ENCODE measurements around the gene LTBP3.

LTBP3 gene

DNA sequence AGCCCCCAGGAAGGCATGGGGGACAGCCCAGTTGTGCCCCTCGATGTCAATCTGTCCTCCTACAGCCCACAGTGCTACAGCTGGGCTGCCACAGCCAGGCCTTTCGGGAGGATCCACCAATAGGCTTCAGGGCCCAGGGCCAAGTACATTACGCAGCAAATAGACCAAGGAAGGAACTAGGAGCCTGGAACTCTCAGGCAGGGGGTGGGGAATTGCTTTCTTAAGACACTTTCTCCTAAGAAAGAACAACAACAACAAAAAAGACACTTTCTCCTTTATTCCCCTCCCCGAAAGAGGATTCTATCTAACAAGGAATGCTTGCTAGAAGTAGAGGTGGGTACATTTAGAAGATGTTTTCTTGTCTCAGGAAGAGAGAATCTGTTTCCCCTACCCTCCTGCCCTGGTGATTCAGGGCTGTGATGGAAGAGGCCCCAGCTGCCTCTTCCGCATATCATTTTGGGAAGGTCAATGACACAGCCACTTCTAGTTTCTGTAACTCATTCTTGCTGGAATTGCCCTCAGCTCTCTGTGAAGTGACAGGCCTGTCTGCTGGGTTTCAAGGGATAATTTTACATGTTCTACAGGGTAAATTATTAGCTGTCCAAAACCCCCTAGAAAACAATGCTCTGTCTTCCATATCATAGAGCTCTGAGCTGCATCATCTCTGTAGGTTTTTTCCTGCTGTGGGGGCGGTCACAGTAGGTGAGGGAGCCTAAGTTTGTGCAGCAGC, 65.4 kb downstream of the LTBP3 start (continued):
- peak; percentile 26; the same call in 1 of the 2 replicates for TF ChIP-seq ZNF366 (tag by site-specific recombination; conservative IDR thresholded peaks at IDR 0.05)
- TF ChIP-seq, protein P1, sequence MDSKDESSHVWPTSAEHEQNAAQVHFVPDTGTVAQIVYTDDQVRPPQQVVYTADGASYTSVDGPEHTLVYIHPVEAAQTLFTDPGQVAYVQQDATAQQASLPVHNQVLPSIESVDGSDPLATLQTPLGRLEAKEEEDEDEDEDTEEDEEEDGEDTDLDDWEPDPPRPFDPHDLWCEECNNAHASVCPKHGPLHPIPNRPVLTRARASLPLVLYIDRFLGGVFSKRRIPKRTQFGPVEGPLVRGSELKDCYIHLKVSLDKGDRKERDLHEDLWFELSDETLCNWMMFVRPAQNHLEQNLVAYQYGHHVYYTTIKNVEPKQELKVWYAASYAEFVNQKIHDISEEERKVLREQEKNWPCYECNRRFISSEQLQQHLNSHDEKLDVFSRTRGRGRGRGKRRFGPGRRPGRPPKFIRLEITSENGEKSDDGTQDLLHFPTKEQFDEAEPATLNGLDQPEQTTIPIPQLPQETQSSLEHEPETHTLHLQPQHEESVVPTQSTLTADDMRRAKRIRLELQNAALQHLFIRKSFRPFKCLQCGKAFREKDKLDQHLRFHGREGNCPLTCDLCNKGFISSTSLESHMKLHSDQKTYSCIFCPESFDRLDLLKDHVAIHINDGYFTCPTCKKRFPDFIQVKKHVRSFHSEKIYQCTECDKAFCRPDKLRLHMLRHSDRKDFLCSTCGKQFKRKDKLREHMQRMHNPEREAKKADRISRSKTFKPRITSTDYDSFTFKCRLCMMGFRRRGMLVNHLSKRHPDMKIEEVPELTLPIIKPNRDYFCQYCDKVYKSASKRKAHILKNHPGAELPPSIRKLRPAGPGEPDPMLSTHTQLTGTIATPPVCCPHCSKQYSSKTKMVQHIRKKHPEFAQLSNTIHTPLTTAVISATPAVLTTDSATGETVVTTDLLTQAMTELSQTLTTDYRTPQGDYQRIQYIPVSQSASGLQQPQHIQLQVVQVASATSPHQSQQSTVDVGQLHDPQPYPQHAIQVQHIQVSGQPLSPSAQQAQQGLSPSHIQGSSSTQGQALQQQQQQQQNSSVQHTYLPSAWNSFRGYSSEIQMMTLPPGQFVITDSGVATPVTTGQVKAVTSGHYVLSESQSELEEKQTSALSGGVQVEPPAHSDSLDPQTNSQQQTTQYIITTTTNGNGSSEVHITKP (tag by site-specific recombination; IDR thresholded peaks at IDR 0.05) = peak; percentile 99
- TF ChIP-seq, protein P2, sequence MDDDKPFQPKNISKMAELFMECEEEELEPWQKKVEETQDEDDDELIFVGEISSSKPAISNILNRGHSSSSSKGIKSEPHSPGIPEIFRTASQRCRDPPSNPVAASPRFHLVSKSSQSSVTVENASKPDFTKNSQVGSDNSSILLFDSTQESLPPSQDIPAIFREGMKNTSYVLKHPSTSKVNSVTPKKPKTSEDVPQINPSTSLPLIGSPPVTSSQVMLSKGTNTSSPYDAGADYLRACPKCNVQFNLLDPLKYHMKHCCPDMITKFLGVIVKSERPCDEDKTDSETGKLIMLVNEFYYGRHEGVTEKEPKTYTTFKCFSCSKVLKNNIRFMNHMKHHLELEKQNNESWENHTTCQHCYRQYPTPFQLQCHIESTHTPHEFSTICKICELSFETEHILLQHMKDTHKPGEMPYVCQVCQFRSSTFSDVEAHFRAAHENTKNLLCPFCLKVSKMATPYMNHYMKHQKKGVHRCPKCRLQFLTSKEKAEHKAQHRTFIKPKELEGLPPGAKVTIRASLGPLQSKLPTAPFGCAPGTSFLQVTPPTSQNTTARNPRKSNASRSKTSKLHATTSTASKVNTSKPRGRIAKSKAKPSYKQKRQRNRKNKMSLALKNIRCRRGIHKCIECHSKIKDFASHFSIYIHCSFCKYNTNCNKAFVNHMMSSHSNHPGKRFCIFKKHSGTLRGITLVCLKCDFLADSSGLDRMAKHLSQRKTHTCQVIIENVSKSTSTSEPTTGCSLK (tag by site-specific recombination; IDR thresholded peaks at IDR 0.05) = no peak
- TF ChIP-seq PRDM1 (tag by site-specific recombination; IDR thresholded peaks at IDR 0.05) = peak; percentile 84
- no peak for TF ChIP-seq ZNF174 (tag by site-specific recombination; IDR thresholded peaks at IDR 0.05)
- TF ChIP-seq ZNF223 (tag by site-specific recombination; IDR thresholded peaks at IDR 0.05) = no peak
- no peak for TF ChIP-seq ZNF132 (tag by site-specific recombination; IDR thresholded peaks at IDR 0.05; ENCODE audit: borderline replicate concordance)
- no peak for TF ChIP-seq ZFP69B (tag by site-specific recombination; IDR thresholded peaks at IDR 0.05)
- peak; percentile 63; the same call in 1 of the 2 replicates for TF ChIP-seq ZNF76 (tag by site-specific recombination; IDR thresholded peaks at IDR 0.05; ENCODE audit: borderline replicate concordance, low read depth)
- TF ChIP-seq, protein P3, sequence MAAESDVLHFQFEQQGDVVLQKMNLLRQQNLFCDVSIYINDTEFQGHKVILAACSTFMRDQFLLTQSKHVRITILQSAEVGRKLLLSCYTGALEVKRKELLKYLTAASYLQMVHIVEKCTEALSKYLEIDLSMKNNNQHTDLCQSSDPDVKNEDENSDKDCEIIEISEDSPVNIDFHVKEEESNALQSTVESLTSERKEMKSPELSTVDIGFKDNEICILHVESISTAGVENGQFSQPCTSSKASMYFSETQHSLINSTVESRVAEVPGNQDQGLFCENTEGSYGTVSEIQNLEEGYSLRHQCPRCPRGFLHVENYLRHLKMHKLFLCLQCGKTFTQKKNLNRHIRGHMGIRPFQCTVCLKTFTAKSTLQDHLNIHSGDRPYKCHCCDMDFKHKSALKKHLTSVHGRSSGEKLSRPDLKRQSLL (tag by site-specific recombination; IDR thresholded peaks at IDR 0.05) = peak; percentile 87
- TF ChIP-seq ZNF146 (tag by site-specific recombination; IDR thresholded peaks at IDR 0.05) = no peak

DNA sequence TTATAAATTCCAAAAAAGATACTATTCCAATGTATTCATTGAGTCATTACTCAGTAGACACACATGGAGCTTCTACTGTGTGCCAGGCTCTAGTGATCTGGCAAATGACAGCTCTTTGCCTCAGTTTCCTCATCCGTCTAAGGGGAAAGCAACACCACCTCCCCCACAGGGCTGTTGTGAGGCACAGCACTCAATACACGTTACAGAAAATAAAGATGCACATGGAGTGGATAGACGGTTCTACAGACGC, 65.8 kb downstream of the LTBP3 start:
- peak overlapping the region; percentile 62 for H3K27ac ChIP-seq (ENCODE audit: extremely low read depth, low read depth, low read length)
- H3K4me1 ChIP-seq (ENCODE audit: control insufficient read depth, insufficient read depth, low read length) = peaks cover 34% of the 10 kb centered on the region
- H3K9me3 ChIP-seq (ENCODE audit: control insufficient read depth, insufficient read depth, low read depth, low read length) = no peaks in the 10 kb centered on the region
- H3K36me3 ChIP-seq (ENCODE audit: control insufficient read depth in 2 of 2, insufficient read depth in 1 of 2, low read length in 2 of 2) = no peaks in the 10 kb centered on the region
- TF ChIP-seq ZNF350 (tag by site-specific recombination; IDR thresholded peaks at IDR 0.05) (no peak), ZNF302 (tag by site-specific recombination; IDR thresholded peaks at IDR 0.05; ENCODE audit: low read depth) (no peak)
- TF ChIP-seq, protein P4, sequence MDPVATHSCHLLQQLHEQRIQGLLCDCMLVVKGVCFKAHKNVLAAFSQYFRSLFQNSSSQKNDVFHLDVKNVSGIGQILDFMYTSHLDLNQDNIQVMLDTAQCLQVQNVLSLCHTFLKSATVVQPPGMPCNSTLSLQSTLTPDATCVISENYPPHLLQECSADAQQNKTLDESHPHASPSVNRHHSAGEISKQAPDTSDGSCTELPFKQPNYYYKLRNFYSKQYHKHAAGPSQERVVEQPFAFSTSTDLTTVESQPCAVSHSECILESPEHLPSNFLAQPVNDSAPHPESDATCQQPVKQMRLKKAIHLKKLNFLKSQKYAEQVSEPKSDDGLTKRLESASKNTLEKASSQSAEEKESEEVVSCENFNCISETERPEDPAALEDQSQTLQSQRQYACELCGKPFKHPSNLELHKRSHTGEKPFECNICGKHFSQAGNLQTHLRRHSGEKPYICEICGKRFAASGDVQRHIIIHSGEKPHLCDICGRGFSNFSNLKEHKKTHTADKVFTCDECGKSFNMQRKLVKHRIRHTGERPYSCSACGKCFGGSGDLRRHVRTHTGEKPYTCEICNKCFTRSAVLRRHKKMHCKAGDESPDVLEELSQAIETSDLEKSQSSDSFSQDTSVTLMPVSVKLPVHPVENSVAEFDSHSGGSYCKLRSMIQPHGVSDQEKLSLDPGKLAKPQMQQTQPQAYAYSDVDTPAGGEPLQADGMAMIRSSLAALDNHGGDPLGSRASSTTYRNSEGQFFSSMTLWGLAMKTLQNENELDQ (tag by site-specific recombination; IDR thresholded peaks at IDR 0.05; ENCODE audit: low read depth) = no peak
- CTCF ChIA-PET = interaction anchor here (0.5 to 1.4 kb wide), 6 partner anchors 13 to 126 kb away, joined by 3 to 8 read pairs (median 4); no protein-coding TSS in a partner anchor
- no peak overlapping the region for H3K4me3 ChIP-seq (ENCODE audit: low read depth, low read length)
- POLR2A ChIA-PET = interaction anchor here (1.1 to 28.2 kb wide), 6 partner anchors 10 to 70 kb away, joined by 3 to 1129 read pairs (median 18); partner anchors contain the start of genes MALAT1 and NEAT1

Data from HEK293 (cell line).